ENCODE results near the gene MED13.

GRCh38 chr17:62084585-62084984, 19.5 kb upstream of the MED13 start:
- TF ChIP-seq CTCF (IDR thresholded peaks at IDR 0.05; ENCODE audit: insufficient read depth, low read length, poor library complexity, severe bottlenecking) (no peak), EZH2phosphoT487 (conservative IDR thresholded peaks at IDR 0.05; ENCODE audit: low read length) (no peak)
